A673 (cell line): ENCODE results near the gene PGBD5. TPM values are rescaled to one million over a fixed set of nuclear protein-coding genes. Genes with fewer than 3 reads are reported as not detected.

Experiments
- BruUV-seq: library from RNA; stranded (reverse); fragments of 400-500 nt; replicated peaks from 2 replicates; lab custom pipeline; 2021; lab: Mats Ljungman, UMichigan
- CTCF ChIA-PET: fragments of 300-600 bp; sonication (Branson Sonifier 250); formaldehyde crosslinking; loops from one replicate; lab custom pipeline; 2022; ENCODE audit warnings: antibody characterized with exemption; lab: Charles Lee
- POLR2A ChIA-PET: fragments of 300-600 bp; sonication (Branson Sonifier 250); formaldehyde crosslinking; loops from one replicate; lab custom pipeline; 2022; ENCODE audit warnings: antibody characterized with exemption; ENCODE audit not compliant: low non-redundant PET; lab: Charles Lee
- DNase-seq: peaks from one replicate; pipeline ENCODE4 v3.0.0-alpha.2; 2015; ENCODE audit warnings: low spot score
- H3K27ac ChIP-seq: fragments of 200-600 bp; sonication (generic); 2 replicates; pipeline ENCODE4 v1.5.1; 2016; ENCODE audit warnings: mixed run types, low read depth, mild to moderate bottlenecking, mixed read lengths, antibody characterized with exemption, low read length; ENCODE audit not compliant: poor library complexity, severe bottlenecking
- H3K27me3 ChIP-seq: fragments of 200-600 bp; sonication (generic); replicated peaks from 2 replicates; pipeline ENCODE4 v1.6.1; 2017; ENCODE audit warnings: mixed run types, low read depth, mild to moderate bottlenecking, mixed read lengths, antibody characterized with exemption, low read length; ENCODE audit not compliant: insufficient read depth, poor library complexity
- H3K36me3 ChIP-seq: fragments of 200-600 bp; sonication (generic); 2 replicates; pipeline ENCODE4 v1.6.1; 2016; ENCODE audit warnings: mixed run types, mild to moderate bottlenecking, mixed read lengths, antibody characterized with exemption, low read length; ENCODE audit not compliant: insufficient read depth, poor library complexity, severe bottlenecking
- H3K4me1 ChIP-seq: fragments of 200-600 bp; sonication (generic); 2 replicates; pipeline ENCODE4 v1.6.1; 2017; ENCODE audit warnings: mixed run types, mild to moderate bottlenecking, mixed read lengths, antibody characterized with exemption, low read length; ENCODE audit not compliant: insufficient read depth, poor library complexity, severe bottlenecking
- H3K4me3 ChIP-seq: fragments of 200-600 bp; sonication (generic); 2 replicates; pipeline ENCODE4 v1.5.1; 2016; ENCODE audit warnings: low read depth, mixed run types, mild to moderate bottlenecking, mixed read lengths, low read length; ENCODE audit not compliant: poor library complexity, severe bottlenecking
- H3K9me3 ChIP-seq: fragments of 200-600 bp; sonication (generic); 2 replicates; pipeline ENCODE4 v1.6.1; 2016; ENCODE audit warnings: mixed run types, low read depth, mild to moderate bottlenecking, mixed read lengths, antibody characterized with exemption, low read length; ENCODE audit not compliant: poor library complexity, severe bottlenecking
- EZH2 ChIP-seq: fragments of 200-600 bp; sonication (generic); IDR thresholded peaks from 2 replicates; pipeline ENCODE4 v1.6.1; 2017; ENCODE audit warnings: borderline replicate concordance, low read depth, mild to moderate bottlenecking, mixed read lengths, antibody characterized with exemption, low read length; ENCODE audit not compliant: poor library complexity, severe bottlenecking
- intact Hi-C: fragments of 100-400 bp; cut with micrococcal nuclease; formaldehyde crosslinking; loops from one replicate; pipeline ENCODE4 v1.10.0; 2022; ENCODE audit not compliant: unreplicated experiment
- total RNA-seq: library from RNA; stranded (reverse); gene quantifications from 2 replicates; pipeline ENCODE4 v1.2.3, GENCODE V29; 2021
- TF ChIP-seq, protein P1 (sequence below): fragments of 300-800, 200-600 bp; sonication (generic); conservative IDR thresholded peaks from 2 replicates; pipeline ENCODE4 v1.5.1; 2017; ENCODE audit warnings: low read depth, mild to moderate bottlenecking, antibody characterized with exemption, low read length, moderate library complexity, mixed read lengths

Gene PGBD5
- total RNA-seq, 1 experiment from 2014 or later: 0.52 TPM

- no peaks in the 10 kb centered on the region for H3K9me3 ChIP-seq
- H3K4me3 ChIP-seq: no peak overlapping the region
- no peaks in the 10 kb centered on the region for H3K36me3 ChIP-seq
- H3K27me3 ChIP-seq: no peaks in the 10 kb centered on the region
- intact Hi-C loops: no loop called here
- ChIA-PET CTCF (no interaction called here), POLR2A (no interaction called here)
- no peak overlapping the region for H3K27ac ChIP-seq
- no peak for DNase-seq
- no TSS peak for BruUV-seq
- no peaks in the 10 kb centered on the region for H3K4me1 ChIP-seq
- TF ChIP-seq, protein P1, sequence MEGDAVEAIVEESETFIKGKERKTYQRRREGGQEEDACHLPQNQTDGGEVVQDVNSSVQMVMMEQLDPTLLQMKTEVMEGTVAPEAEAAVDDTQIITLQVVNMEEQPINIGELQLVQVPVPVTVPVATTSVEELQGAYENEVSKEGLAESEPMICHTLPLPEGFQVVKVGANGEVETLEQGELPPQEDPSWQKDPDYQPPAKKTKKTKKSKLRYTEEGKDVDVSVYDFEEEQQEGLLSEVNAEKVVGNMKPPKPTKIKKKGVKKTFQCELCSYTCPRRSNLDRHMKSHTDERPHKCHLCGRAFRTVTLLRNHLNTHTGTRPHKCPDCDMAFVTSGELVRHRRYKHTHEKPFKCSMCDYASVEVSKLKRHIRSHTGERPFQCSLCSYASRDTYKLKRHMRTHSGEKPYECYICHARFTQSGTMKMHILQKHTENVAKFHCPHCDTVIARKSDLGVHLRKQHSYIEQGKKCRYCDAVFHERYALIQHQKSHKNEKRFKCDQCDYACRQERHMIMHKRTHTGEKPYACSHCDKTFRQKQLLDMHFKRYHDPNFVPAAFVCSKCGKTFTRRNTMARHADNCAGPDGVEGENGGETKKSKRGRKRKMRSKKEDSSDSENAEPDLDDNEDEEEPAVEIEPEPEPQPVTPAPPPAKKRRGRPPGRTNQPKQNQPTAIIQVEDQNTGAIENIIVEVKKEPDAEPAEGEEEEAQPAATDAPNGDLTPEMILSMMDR: no peak
- TF ChIP-seq EZH2: no peak
Observed at GRCh38 chr1:230326971-230327891, 98.9 kb downstream of the PGBD5 start.

DNA sequence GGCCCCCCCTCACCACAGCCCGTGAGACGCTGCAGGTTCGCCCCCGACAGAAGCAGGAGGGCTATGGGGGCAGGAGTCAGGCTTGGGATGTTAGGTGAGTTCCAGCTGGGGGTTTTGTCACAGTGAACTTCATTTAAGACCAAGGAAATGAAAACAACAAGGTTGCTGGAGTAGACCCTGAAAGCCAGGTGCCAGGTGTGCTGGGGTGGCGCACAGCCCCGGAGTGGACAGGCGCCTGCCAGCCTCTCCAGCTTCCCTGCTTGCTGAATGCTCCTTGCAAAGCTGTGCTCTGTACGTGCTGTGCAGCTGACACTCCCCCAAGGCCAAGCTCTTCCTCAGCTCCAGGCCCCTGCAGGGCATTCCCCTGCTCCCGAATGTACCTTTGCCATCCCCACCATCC is 102.4 kb downstream of the PGBD5 start:
- no peak overlapping the region for H3K4me3 ChIP-seq
- TF ChIP-seq EZH2: no peak
- TF ChIP-seq, protein P1: no peak
- BruUV-seq: no TSS peak
- no peak for DNase-seq
- no peaks in the 10 kb centered on the region for H3K4me1 ChIP-seq
- ChIA-PET POLR2A (no interaction called here), CTCF (no interaction called here)
- no peaks in the 10 kb centered on the region for H3K27me3 ChIP-seq
- H3K36me3 ChIP-seq: no peaks in the 10 kb centered on the region
- intact Hi-C loops: no loop called here
- H3K27ac ChIP-seq: no peak overlapping the region
- no peaks in the 10 kb centered on the region for H3K9me3 ChIP-seq

DNA sequence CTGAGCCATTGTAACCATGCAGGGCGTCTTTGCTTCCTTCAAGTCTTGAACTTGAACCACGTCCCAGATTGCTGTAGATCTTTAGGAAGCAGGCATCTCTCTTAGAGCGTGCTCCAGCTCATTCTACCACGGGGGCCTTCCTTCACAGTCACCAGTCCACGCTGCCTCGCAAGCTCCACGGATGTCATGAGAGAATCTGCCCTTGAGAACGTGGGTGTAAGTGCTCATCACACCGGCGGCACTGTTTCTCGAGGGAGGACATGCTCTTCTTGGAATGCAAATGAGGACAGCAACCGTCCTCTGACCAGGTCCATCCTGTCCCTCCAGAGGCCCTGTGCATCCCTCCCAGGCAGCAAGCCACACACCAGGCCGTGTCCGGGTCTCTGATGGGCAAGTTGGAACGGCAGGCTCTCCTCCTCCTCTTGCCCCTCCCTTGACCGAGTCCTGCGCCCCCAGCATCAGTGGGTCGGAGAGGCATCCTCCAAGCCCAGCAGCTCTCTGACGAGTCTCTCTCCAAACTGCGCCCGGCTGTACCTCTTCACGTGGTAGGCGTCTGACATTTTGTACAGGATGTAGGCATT is 103.1 kb downstream of the PGBD5 start:
- TF ChIP-seq, protein P1: no peak
- TF ChIP-seq EZH2: no peak
- intact Hi-C loops: no loop called here
- H3K4me1 ChIP-seq: no peaks in the 10 kb centered on the region
- no peaks in the 10 kb centered on the region for H3K9me3 ChIP-seq
- BruUV-seq: no TSS peak
- no peaks in the 10 kb centered on the region for H3K36me3 ChIP-seq
- no peak overlapping the region for H3K27ac ChIP-seq
- CTCF ChIA-PET: no interaction called here
- no peak overlapping the region for H3K4me3 ChIP-seq
- POLR2A ChIA-PET: no interaction called here
- no peaks in the 10 kb centered on the region for H3K27me3 ChIP-seq
- no peak for DNase-seq
